IMR-90 (cell line): ENCODE data around the gene ADARB2.

Experiments
- MXI1 ChIP-seq: IDR thresholded peaks from 2 replicates; pipeline ENCODE4 v1.6.1; 2012; ENCODE audit warnings: low read depth, mild to moderate bottlenecking, low read length, moderate library complexity, borderline replicate concordance
- POLR2A ChIP-seq: IDR thresholded peaks from 2 replicates; pipeline ENCODE4 v1.6.1; 2012; ENCODE audit warnings: mild to moderate bottlenecking, low read depth, low read length
- RCOR1 ChIP-seq: IDR thresholded peaks from 2 replicates; pipeline ENCODE4 v1.6.1; 2012; ENCODE audit warnings: mild to moderate bottlenecking, low read length, improper control_type of control experiment; ENCODE audit not compliant: insufficient replicate concordance
- TF ChIP-seq, protein P1 (sequence below): conservative IDR thresholded peaks from 2 replicates; pipeline ENCODE4 v1.5.1; 2012; ENCODE audit warnings: mild to moderate bottlenecking, low read depth, low read length, improper control_type of control experiment

DNA sequence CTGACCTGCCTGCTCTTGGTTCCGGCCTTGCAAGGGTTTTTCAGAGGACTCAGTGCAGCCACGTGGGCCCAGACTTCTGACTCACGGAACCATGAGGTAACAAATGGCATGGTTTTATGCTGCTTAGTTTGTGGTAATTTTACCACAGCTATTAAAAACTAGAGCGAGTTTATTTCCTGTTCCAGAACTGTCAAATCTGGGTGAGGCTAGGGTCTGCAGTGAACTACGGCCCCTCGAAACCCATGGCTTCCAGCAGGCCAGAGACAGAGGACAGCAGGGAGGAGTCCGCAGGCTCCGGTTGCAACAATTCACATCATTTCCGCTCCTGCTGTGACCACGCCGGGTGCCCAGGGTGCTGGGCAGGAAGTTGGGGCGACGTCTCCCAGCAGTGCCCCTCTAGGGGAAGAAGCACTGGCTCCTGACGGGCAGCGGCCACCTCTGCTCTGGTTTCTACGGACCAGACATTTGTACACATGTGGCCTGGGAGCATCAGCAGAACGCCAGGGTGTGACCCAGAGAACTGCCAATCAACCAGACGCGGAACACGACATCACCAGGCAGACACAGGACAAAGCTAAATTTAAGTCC is 74.8 kb downstream of the ADARB2 start:
- TF ChIP-seq POLR2A = no peak
- no peak for TF ChIP-seq MXI1
- TF ChIP-seq RCOR1 = no peak
- TF ChIP-seq, protein P1, sequence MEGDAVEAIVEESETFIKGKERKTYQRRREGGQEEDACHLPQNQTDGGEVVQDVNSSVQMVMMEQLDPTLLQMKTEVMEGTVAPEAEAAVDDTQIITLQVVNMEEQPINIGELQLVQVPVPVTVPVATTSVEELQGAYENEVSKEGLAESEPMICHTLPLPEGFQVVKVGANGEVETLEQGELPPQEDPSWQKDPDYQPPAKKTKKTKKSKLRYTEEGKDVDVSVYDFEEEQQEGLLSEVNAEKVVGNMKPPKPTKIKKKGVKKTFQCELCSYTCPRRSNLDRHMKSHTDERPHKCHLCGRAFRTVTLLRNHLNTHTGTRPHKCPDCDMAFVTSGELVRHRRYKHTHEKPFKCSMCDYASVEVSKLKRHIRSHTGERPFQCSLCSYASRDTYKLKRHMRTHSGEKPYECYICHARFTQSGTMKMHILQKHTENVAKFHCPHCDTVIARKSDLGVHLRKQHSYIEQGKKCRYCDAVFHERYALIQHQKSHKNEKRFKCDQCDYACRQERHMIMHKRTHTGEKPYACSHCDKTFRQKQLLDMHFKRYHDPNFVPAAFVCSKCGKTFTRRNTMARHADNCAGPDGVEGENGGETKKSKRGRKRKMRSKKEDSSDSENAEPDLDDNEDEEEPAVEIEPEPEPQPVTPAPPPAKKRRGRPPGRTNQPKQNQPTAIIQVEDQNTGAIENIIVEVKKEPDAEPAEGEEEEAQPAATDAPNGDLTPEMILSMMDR = no peak
